ENCODE measurements around the gene ARL5C. TPM values are rescaled to one million over a fixed set of nuclear protein-coding genes. Genes with fewer than 3 reads are reported as not detected.
A peak's percentile ranks its signal among the peaks of the same experiment; 100 is the strongest.

ARL5C gene
- total RNA-seq, 1 donor from 2014 or later = not detected

- Mint-ChIP-seq H3K4me1 (ENCODE audit: low read depth, unreplicated experiment) (peaks cover 4% of the 10 kb centered on the region), H3K27me3 (ENCODE audit: low read depth, unreplicated experiment) (peaks cover 7% of the 10 kb centered on the region), H3K9me3 (ENCODE audit: unreplicated experiment) (no peaks in the 10 kb centered on the region), H3K4me3 (ENCODE audit: unreplicated experiment) (no peak overlapping the region), H3K36me3 (ENCODE audit: low read depth, unreplicated experiment) (peaks cover 6% of the 10 kb centered on the region), H3K27ac (ENCODE audit: unreplicated experiment) (no peak overlapping the region)
- Histone ChIP-seq H3K4me2 (ENCODE audit: low read length) (peak overlapping the region; percentile 90), H3K79me2 (ENCODE audit: insufficient read depth, low read length) (no peaks in the 10 kb centered on the region), H3K27ac (ENCODE audit: low read depth, low read length) (no peak overlapping the region), H4K20me1 (ENCODE audit: insufficient read depth, low read length) (peaks cover 17% of the 10 kb centered on the region), H3K4me3 (ENCODE audit: insufficient read depth, low read depth, low read length) (peak overlapping the region; percentile 32), H3K36me3 (ENCODE audit: insufficient read depth, low read length) (peaks cover 12% of the 10 kb centered on the region), H3K9me3 (ENCODE audit: insufficient read depth, low read depth, low read length) (no peaks in the 10 kb centered on the region), H2AFZ (ENCODE audit: low read depth, low read length) (no peak overlapping the region), H3K4me1 (ENCODE audit: insufficient read depth, low read length) (peaks cover 13% of the 10 kb centered on the region), H3K27me3 (ENCODE audit: insufficient read depth, low read length) (no peaks in the 10 kb centered on the region), H3K9ac (ENCODE audit: low read length) (peak overlapping the region; percentile 76)
- no peak for TF ChIP-seq CTCF (IDR thresholded peaks at IDR 0.05; ENCODE audit: insufficient read depth, low read depth, low read length)
- no peak for TF ChIP-seq EZH2 (IDR thresholded peaks at IDR 0.05; ENCODE audit: insufficient read depth, low read length)
- DNase-seq (ENCODE audit: low read depth) = no peak
- no peak for FAIRE-seq
These were observed 42.9 kb upstream of the ARL5C start for GRCh38 chr17:39208893-39209292.

- no peaks in the 10 kb centered on the region for H3K27me3 ChIP-seq (ENCODE audit: insufficient read depth, low read length)
- H3K4me1 ChIP-seq (ENCODE audit: insufficient read depth, low read length) = peaks cover 13% of the 10 kb centered on the region
- DNase-seq (ENCODE audit: low read depth) = no peak
- peaks cover 18% of the 10 kb centered on the region for H3K36me3 ChIP-seq (ENCODE audit: insufficient read depth, low read length)
- Mint-ChIP-seq H3K27ac (ENCODE audit: unreplicated experiment) (no peak overlapping the region), H3K4me1 (ENCODE audit: low read depth, unreplicated experiment) (peaks cover 9% of the 10 kb centered on the region), H3K36me3 (ENCODE audit: low read depth, unreplicated experiment) (peaks cover 10% of the 10 kb centered on the region), H3K9me3 (ENCODE audit: unreplicated experiment) (no peaks in the 10 kb centered on the region), H3K4me3 (ENCODE audit: unreplicated experiment) (no peak overlapping the region), H3K27me3 (ENCODE audit: low read depth, unreplicated experiment) (peaks cover 7% of the 10 kb centered on the region)
- no peaks in the 10 kb centered on the region for H3K9me3 ChIP-seq (ENCODE audit: insufficient read depth, low read depth, low read length)
- H3K9ac ChIP-seq (ENCODE audit: low read length) = no peak overlapping the region
- no peak overlapping the region for H2AFZ ChIP-seq (ENCODE audit: low read depth, low read length)
- H4K20me1 ChIP-seq (ENCODE audit: insufficient read depth, low read length) = peaks cover 25% of the 10 kb centered on the region
- TF ChIP-seq CTCF (IDR thresholded peaks at IDR 0.05; ENCODE audit: insufficient read depth, low read depth, low read length) (no peak), EZH2 (IDR thresholded peaks at IDR 0.05; ENCODE audit: insufficient read depth, low read length) (no peak)
- H3K4me2 ChIP-seq (ENCODE audit: low read length) = no peak overlapping the region
- FAIRE-seq = no peak
- no peak overlapping the region for H3K27ac ChIP-seq (ENCODE audit: low read depth, low read length)
- no peak overlapping the region for H3K4me3 ChIP-seq (ENCODE audit: insufficient read depth, low read depth, low read length)
- H3K79me2 ChIP-seq (ENCODE audit: insufficient read depth, low read length) = no peaks in the 10 kb centered on the region
These were observed 42.2 kb upstream of the ARL5C start for GRCh38 chr17:39208136-39208535.

GRCh38 chr17:39205112-39205526 lies 39.2 kb upstream of the ARL5C start:
- Histone ChIP-seq H3K27me3 (ENCODE audit: insufficient read depth, low read length) (no peaks in the 10 kb centered on the region), H3K4me1 (ENCODE audit: insufficient read depth, low read length) (peaks cover 35% of the 10 kb centered on the region), H3K36me3 (ENCODE audit: insufficient read depth, low read length) (peaks cover 33% of the 10 kb centered on the region), H3K27ac (ENCODE audit: low read depth, low read length) (no peak overlapping the region), H4K20me1 (ENCODE audit: insufficient read depth, low read length) (peaks cover 51% of the 10 kb centered on the region), H3K4me2 (ENCODE audit: low read length) (no peak overlapping the region), H3K9ac (ENCODE audit: low read length) (no peak overlapping the region), H3K4me3 (ENCODE audit: insufficient read depth, low read depth, low read length) (no peak overlapping the region), H3K9me3 (ENCODE audit: insufficient read depth, low read depth, low read length) (no peaks in the 10 kb centered on the region), H2AFZ (ENCODE audit: low read depth, low read length) (no peak overlapping the region), H3K79me2 (ENCODE audit: insufficient read depth, low read length) (peaks cover 28% of the 10 kb centered on the region)
- no peak overlapping the region for H3K27ac Mint-ChIP-seq (ENCODE audit: unreplicated experiment)
- peaks cover 27% of the 10 kb centered on the region for H3K4me1 Mint-ChIP-seq (ENCODE audit: low read depth, unreplicated experiment)
- peaks cover under 1% of the 10 kb centered on the region for H3K27me3 Mint-ChIP-seq (ENCODE audit: low read depth, unreplicated experiment)
- peaks cover 29% of the 10 kb centered on the region for H3K36me3 Mint-ChIP-seq (ENCODE audit: low read depth, unreplicated experiment)
- DNase-seq (ENCODE audit: low read depth) (no peak), FAIRE-seq (no peak)
- H3K4me3 Mint-ChIP-seq (ENCODE audit: unreplicated experiment) = no peak overlapping the region
- H3K9me3 Mint-ChIP-seq (ENCODE audit: unreplicated experiment) = no peaks in the 10 kb centered on the region
- no peak for TF ChIP-seq EZH2 (IDR thresholded peaks at IDR 0.05; ENCODE audit: insufficient read depth, low read length)
- TF ChIP-seq CTCF (IDR thresholded peaks at IDR 0.05; ENCODE audit: insufficient read depth, low read depth, low read length) = no peak
